GM12892 (cell line): ENCODE data around the gene TRMO.

Source experiments
- DNase-seq: peaks from one replicate; pipeline ENCODE4 v3.0.0; 2011; ENCODE audit not compliant: insufficient read length
- FAIRE-seq: peaks from 2 replicates; lab custom pipeline; 2011; peaks lifted over from hg19 to GRCh38; lab: Jason Lieb, UNC
- POLR2A ChIP-seq: IDR thresholded peaks from 2 replicates; pipeline ENCODE4 v1.6.1; 2011; ENCODE audit warnings: low read depth, low read length, control low read depth
- POLR2AphosphoS5 ChIP-seq: IDR thresholded peaks from 2 replicates; pipeline ENCODE4 v1.6.1; 2011; ENCODE audit warnings: low read depth, low read length, control low read depth
- TAF1 ChIP-seq: IDR thresholded peaks from 2 replicates; pipeline ENCODE4 v1.6.1; 2011; ENCODE audit warnings: low read depth, mild to moderate bottlenecking, control low read depth, low read length, borderline replicate concordance

Gene TRMO

GRCh38 chr9:97911528-97911927 lies 10.8 kb downstream of the TRMO start:
- FAIRE-seq (no peak), DNase-seq (no peak)

GRCh38 chr9:97910357-97910756 lies 11.9 kb downstream of the TRMO start:
- FAIRE-seq: no peak
- DNase-seq: no peak
- TF ChIP-seq TAF1 (no peak), POLR2A (no peak), POLR2AphosphoS5 (no peak)

More at GRCh38 chr9:97911528-97911927, 10.8 kb downstream of the TRMO start:
- TF ChIP-seq POLR2A: no peak
- no peak for TF ChIP-seq TAF1
- no peak for TF ChIP-seq POLR2AphosphoS5

- DNase-seq (no peak), FAIRE-seq (no peak)
- TF ChIP-seq TAF1 (no peak), POLR2A (no peak), POLR2AphosphoS5 (no peak)
Observed at GRCh38 chr9:97908705-97909104, 13.6 kb downstream of the TRMO start.

GRCh38 chr9:97907632-97908031 lies 14.7 kb downstream of the TRMO start:
- TF ChIP-seq TAF1 (no peak), POLR2A (no peak), POLR2AphosphoS5 (no peak)
- DNase-seq (no peak), FAIRE-seq (no peak)

- TF ChIP-seq TAF1 (no peak), POLR2A (no peak), POLR2AphosphoS5 (no peak)
- no peak for DNase-seq
- no peak for FAIRE-seq
Observed at GRCh38 chr9:97907046-97907445, 15.3 kb downstream of the TRMO start.

GRCh38 chr9:97906236-97906831 lies 16.0 kb downstream of the TRMO start:
- DNase-seq (no peak), FAIRE-seq (no peak)
- TF ChIP-seq POLR2A (no peak), POLR2AphosphoS5 (no peak), TAF1 (no peak)

GRCh38 chr9:97905228-97905627 lies 17.1 kb downstream of the TRMO start:
- TF ChIP-seq POLR2A: no peak
- no peak for TF ChIP-seq POLR2AphosphoS5
- no peak for TF ChIP-seq TAF1
- no peak for DNase-seq
- FAIRE-seq: no peak

GRCh38 chr9:97904725-97905124 lies 17.6 kb downstream of the TRMO start:
- DNase-seq (no peak), FAIRE-seq (no peak)
- no peak for TF ChIP-seq POLR2AphosphoS5
- TF ChIP-seq POLR2A: no peak
- no peak for TF ChIP-seq TAF1

GRCh38 chr9:97903177-97903576 lies 19.1 kb downstream of the TRMO start:
- no peak for TF ChIP-seq TAF1
- TF ChIP-seq POLR2AphosphoS5: no peak
- no peak for TF ChIP-seq POLR2A
- FAIRE-seq (no peak), DNase-seq (no peak)

GRCh38 chr9:97900738-97901565 lies 21.3 kb downstream of the TRMO start:
- no peak for DNase-seq
- TF ChIP-seq TAF1 (no peak), POLR2A (no peak), POLR2AphosphoS5 (no peak)
- FAIRE-seq: no peak

- FAIRE-seq (peak; percentile 67), DNase-seq (no peak)
- TF ChIP-seq POLR2AphosphoS5: no peak
- TF ChIP-seq POLR2A: no peak
- no peak for TF ChIP-seq TAF1
Observed at GRCh38 chr9:97900103-97900737, 22.1 kb downstream of the TRMO start.
